GM12873 (cell line): ENCODE results near the gene CDON.

Source experiments
- CTCF ChIP-seq: IDR thresholded peaks from 2 replicates; pipeline ENCODE4 v1.5.1; 2012; ENCODE audit warnings: low read depth, mild to moderate bottlenecking, moderate library complexity, low read length, control low read depth; ENCODE audit not compliant: insufficient read depth; ENCODE audit errors: missing control alignments

The CDON gene

DNA sequence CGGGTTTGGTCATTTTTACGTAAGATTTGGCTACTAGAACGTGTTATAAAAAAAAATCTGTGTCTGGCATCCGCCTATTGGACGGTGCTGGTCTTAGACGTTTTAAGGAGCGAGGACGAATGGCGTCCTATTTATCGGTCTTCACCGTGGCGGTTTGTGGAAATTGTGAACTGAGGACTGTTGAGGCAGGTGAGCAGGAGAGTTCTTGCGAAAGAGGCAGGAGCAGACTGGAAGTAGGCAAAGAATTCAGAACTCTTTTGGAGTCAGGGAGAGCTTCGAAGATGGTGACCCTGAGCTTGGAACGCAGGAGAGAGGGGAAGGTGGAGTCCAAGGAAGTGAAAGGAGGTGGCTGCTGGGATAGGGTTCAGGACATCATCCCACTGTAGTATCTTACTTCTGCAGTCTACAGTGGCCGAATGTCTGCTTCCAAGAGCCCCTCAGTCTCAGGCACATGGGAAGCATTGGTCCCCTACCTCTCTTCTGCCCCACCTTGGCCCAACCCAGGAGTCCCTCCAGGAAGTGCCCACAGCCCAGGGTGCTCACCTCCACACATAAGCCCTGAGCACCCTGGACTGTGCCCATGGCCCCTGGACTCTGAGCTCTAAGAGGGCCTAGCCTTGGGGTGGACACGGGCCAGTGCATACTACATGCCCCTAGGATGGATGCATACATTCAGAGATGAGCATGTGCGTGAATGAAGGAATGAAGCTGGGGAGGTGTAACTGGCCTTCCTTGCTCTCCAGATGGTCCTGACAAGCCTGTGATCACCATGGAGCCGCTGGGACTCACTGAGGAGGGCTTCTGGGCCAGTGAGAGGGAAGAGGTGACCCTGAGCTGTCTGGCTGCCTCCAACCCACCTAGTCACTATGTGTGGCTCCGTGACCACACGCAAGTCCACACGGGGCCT, 113.1 kb downstream of the CDON start:
- TF ChIP-seq CTCF, result no peak

DNA sequence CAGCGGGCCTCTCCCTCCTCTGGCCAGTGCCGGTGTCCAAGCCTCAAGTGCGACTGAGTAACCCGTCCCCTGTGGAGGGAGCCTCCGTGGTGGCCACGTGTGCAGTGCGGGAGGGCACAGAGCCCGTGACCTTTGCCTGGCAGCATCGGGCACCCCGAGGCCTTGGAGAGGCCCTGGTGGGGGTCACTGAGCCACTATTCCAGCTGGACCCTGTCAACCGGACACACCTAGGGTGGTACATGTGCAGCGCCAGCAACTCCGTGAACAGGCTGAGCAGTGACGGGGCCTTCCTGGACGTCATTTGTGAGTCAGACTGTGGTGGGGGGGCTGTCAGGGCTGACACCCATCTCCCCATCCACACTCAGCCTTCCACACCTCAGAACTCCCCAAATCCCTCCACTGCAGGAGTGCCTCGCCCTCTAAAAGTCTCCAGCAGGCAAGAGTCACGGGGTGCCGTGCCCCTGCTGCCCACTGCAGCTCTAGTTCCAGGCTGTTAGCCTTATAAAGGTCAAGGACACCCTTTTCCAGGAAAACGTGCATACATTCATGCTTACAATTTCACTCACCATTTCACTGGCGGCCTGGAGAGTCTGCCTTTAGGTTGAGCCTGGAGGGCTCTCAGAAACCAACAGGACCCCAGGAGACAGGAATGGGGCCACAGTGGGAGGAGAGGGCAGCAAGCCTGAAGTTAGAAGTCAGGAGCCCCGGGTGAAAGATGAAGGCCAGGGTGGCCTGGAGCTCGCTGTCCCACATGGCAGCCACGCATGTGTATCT, 114.2 kb downstream of the CDON start:
- no peak for TF ChIP-seq CTCF

DNA sequence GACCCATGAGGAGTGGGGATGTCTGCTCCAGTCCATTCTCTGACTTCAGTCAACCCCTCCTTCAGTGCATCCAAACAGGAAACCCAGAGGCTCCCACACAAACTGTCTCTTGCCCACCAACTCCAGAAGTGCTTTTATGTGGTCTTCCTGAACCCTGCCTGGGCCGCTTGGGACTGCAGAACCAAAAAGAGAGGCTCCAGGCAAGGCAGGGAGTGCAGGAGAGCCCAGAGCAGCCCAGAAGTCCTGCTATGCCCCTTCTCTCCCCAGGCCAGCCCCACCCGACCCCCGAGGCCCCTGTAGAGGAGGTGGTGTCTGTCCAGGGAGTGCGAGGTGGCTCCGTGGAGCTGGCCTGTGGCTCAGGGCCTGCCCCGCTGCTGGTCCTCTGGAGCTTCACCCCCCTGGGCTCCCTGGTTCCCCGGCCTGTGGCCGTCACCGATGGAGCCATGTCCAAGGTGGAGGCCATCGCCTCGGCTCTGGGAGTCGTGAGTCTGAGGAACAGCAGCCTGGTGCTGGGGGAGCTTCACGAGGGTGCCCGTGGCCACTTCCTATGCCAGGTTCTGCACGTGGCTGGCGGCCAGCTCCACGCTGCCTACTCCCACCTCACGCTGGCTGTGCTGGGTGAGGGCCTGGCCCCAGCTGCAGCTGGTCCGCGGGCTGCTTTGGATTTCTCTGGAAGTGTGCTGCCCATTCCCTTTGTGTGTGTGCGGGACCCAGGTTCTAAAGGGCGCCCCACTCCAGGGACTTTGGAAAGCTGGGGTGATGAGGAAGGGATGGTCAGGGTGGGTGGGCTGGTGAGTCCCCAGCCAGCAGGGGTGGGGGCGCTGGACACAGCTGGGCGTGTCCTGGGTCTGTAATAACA, 115.0 kb downstream of the CDON start:
- TF ChIP-seq CTCF, result no peak

GRCh38 chr11:125946712-125947418, 115.8 kb downstream of the CDON start:
- TF ChIP-seq CTCF, result no peak

DNA sequence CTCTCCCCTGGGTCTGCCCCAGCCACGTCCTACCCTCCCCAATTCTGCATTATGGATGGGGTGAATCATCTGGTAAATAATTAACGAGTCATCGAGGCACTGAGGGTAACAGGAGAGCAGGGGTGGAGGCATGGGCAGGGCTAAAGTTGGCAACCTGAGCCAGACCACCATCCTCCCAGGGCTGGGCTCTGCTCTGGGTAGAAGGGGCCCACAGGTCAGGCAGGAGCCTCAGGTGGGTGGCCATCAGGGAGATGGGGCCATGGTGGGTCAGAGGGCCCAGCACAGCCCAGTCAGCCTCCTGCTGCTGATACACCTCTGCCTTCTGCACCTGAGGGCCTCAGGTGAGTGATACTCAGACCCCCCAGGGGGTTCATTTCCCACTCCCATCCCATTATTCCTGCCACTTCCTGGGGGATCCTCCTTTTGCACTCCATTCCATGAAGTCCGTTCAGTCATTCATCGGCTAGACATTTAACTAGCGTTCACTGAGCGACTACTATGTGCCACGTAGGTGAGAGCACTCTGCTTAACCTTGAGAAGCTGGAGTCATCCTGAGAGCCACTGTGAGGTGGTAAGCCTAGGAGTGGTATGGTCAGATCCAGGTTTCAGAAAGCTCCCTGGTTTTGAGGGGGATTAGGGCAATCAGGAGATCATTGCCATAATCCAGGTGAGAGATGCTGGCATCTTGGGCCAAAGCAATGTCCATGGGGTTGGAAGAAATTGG, 116.7 kb downstream of the CDON start, which contains the start of gene VSIG10L2:
TSS of gene VSIG10L2 (plus strand) at position 248 of the 724 bp plus-strand sequence. CDS start at position 260, 12 bp downstream.
- no peak for TF ChIP-seq CTCF

- no peak for TF ChIP-seq CTCF
These were observed 117.5 kb downstream of the CDON start for GRCh38 chr11:125945011-125945796.
